Measurements from ENCODE around the gene MTA1.

DNA sequence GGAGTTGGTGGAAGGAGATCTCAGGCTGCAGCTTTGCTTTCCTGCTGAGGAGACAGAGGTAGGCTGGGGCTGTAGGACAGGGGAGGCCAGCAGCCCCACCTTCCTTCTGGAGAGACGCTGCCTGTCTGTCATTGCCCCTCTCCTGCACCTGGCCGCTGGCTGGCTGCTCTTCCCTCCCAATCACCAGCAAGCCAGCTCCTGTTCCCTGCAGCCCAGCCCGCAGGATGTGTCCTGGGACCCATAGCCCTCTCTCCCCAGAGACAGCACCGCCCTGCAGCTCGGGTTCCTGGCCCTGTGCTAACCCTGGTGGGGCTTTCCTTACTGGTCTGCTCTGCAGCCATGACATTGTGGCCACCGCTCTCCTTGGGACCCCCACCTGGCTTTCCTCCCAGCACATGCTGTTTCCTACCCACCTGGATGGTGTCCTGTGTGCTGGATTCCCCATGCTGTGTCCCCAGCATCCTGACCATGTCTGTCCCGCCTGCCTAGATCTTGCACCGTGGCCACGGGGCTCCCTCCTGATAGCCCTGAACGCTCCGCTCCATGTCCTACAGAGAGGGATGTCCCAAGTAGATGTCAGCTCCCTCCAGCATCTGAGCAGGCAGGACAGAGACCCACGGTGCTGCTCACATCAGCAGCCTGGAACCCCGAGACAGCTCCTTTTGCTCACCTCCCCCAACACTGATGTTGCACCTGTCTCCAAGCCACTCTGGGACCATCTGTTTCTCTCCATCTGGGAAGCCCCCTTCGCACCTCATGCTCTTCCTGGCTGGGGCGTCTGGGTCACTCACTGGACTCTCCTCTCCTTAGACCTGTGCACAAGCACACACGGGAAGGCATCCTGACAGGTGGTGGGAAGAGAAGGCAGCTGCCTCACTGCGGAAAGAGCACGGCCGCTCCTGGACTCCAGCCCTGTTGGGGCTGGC is 1.1 kb upstream of the MTA1 start:
- TF ChIP-seq CTCF (IDR thresholded peaks at IDR 0.05; ENCODE audit: low read depth, low read length) (no peak), POLR2A (IDR thresholded peaks at IDR 0.05; ENCODE audit: extremely low read depth, insufficient read length) (no peak)

Data from NB4 (cell line).